HepG2 (cell line): ENCODE results near the gene EPHX1. TPM values are rescaled to one million over a fixed set of nuclear protein-coding genes. Genes with fewer than 3 reads are reported as not detected.

Experiments used
- AFF4 ChIP-seq: sonication (generic); formaldehyde crosslinking; IDR thresholded peaks from 2 replicates; pipeline ENCODE4 v1.4.0; 2020; ENCODE audit warnings: missing genetic modification reagents
- ATF3 ChIP-seq: sonication (generic); formaldehyde crosslinking; IDR thresholded peaks from 2 replicates; pipeline ENCODE4 v1.4.0; 2020; ENCODE audit warnings: missing genetic modification reagents
- POGZ ChIP-seq: sonication (generic); formaldehyde crosslinking; IDR thresholded peaks from 2 replicates; pipeline ENCODE4 v1.4.0; 2020; ENCODE audit warnings: mild to moderate bottlenecking, missing genetic modification reagents
- STAG1 ChIP-seq: sonication (generic); formaldehyde crosslinking; IDR thresholded peaks from 2 replicates; pipeline ENCODE4 v1.4.0; 2020; ENCODE audit warnings: missing genetic modification reagents
- ZNF598 ChIP-seq: sonication (generic); formaldehyde crosslinking; IDR thresholded peaks from 2 replicates; pipeline ENCODE4 v1.5.1; 2020; ENCODE audit warnings: mild to moderate bottlenecking, missing genetic modification reagents, borderline replicate concordance
- ZSCAN5A ChIP-seq: sonication (generic); formaldehyde crosslinking; IDR thresholded peaks from 2 replicates; pipeline ENCODE4 v1.8.0; 2022; ENCODE audit warnings: mild to moderate bottlenecking, missing genetic modification reagents, borderline replicate concordance
- polyA plus RNA-seq, 8 experiments: library from polyadenylated mRNA; depleted of rRNA in 3 of 8; stranded (reverse) in 7 of 8; unstranded in 1 of 8; fragments of >200 nt; fragmentation: Illumina TruSeq in 4 of 8; extraction: Trizol in 4 of 8; gene quantifications; 2 replicates each; pipeline versions ENCODE4 v1.2.1 to v1.2.3, GENCODE V29; 2011 to 2016; ENCODE audit warnings: low read depth in 4 of 8, missing spikeins in 1 of 8, mixed read lengths in 1 of 8; ENCODE audit not compliant: insufficient read depth in 1 of 8
- total RNA-seq, 5 experiments: library from RNA; depleted of rRNA; stranded (reverse); fragments of >200 nt; fragmentation: Illumina TruSeq; extraction: Trizol; gene quantifications; 2 replicates each; pipeline ENCODE4 v1.2.3, GENCODE V29; 2016; ENCODE audit warnings: low read depth in 1 of 5

Gene EPHX1
- total and polyA plus RNA-seq, 2 of the 13 experiments (the other 11 are each of a cell fraction or from before 2014, with no cell fraction given), result 27.7 to 36.5 TPM

- TF ChIP-seq AFF4 (CRISPR knock-in tag) (0 out of 2 replicates have a peak, but pooled peaks have one; percentile 58), ZNF598 (CRISPR knock-in tag) (no peak), ZSCAN5A (CRISPR knock-in tag) (no peak), ATF3 (CRISPR knock-in tag) (no peak), STAG1 (peak; percentile 9; the same call in 1 of the 2 replicates), POGZ (CRISPR knock-in tag) (no peak)
These were observed 1.9 kb downstream of the EPHX1 start (continued) for GRCh38 chr1:225811622-225812487.
